ENCODE results near the gene GATAD1. TPM values are rescaled to one million over a fixed set of nuclear protein-coding genes. Genes with fewer than 3 reads are reported as not detected.
"Not testable (repeated sequence)": the region's sequence is repeated elsewhere in the genome, so short reads cannot be mapped to it uniquely, and the experiment has no call there.

Gene GATAD1
- total and polyA plus RNA-seq, 7 donors: 14.8 to 57.1 (median 26.5) TPM

- H3K27ac ChIP-seq: no peak overlapping the region
- 79 to 84% methylated on average over 6 of the region's 6 CpGs for WGBS, 2 donors
- no peaks in the 10 kb centered on the region for H3K27me3 ChIP-seq
- no peaks in the 10 kb centered on the region for H3K9me3 ChIP-seq
- DNase-seq: no peak
- H3K4me3 ChIP-seq: no peak overlapping the region
- H3K4me1 ChIP-seq: no peaks in the 10 kb centered on the region
- no peaks in the 10 kb centered on the region for H3K36me3 ChIP-seq
- TF ChIP-seq EP300 (IDR thresholded peaks at IDR 0.05): no peak
- TF ChIP-seq POLR2AphosphoS5 (IDR thresholded peaks at IDR 0.05): no peak
- TF ChIP-seq CTCF (IDR thresholded peaks at IDR 0.05): no peak
- intact Hi-C loops (cut with DNase I): no loop called here
These were observed 9.3 kb upstream of the GATAD1 start for GRCh38 chr7:92437956-92438491.

GRCh38 chr7:92442720-92443119 lies 4.6 kb upstream of the GATAD1 start:
- H3K4me1 ChIP-seq; H3K27ac ChIP-seq; DNase-seq; H3K36me3 ChIP-seq; H3K9me3 ChIP-seq; H3K4me3 ChIP-seq; intact Hi-C loops (cut with DNase I); H3K27me3 ChIP-seq: not testable (repeated sequence)
- WGBS, 2 donors: 84 to 86% methylated on average over 2 of the region's 2 CpGs

GRCh38 chr7:92446869-92447344 lies 375 bp upstream of the GATAD1 start:
- intact Hi-C loops (cut with DNase I): loop anchor here (1.0 to 5.0 kb wide), 4 partner anchors 23 to 1185 kb away; partner anchors contain the start of genes CYP51A1, FZD1 and LRRD1
- Histone ChIP-seq H3K36me3 (peaks cover 5 to 22% (median 12%) of the 10 kb centered on the region in 4 donors), H3K27ac (peak overlapping the region; percentile 93 to 99 (median 97)), H3K4me1 (peaks cover 0 to 11% (median 8%) of the 10 kb centered on the region in 4 donors), H3K4me3 (peak overlapping the region; percentile 93 to 97 (median 94)), H3K27me3 (no peaks in the 10 kb centered on the region), H3K9me3 (no peaks in the 10 kb centered on the region)
- TF ChIP-seq POLR2AphosphoS5 (IDR thresholded peaks at IDR 0.05): no peak
- TF ChIP-seq CTCF (IDR thresholded peaks at IDR 0.05): peak in 1 of 4 experiments; percentile 91
- no peak for TF ChIP-seq POLR2A (IDR thresholded peaks at IDR 0.05)
- no peak for TF ChIP-seq EP300 (IDR thresholded peaks at IDR 0.05)
- WGBS, 2 donors: 55% methylated on average over 21 of the region's 21 CpGs
- DNase-seq: peak; percentile 63

- DNase-seq: peak; percentile 74
- intact Hi-C loops (cut with DNase I): loop anchor here (2.0 to 5.0 kb wide), 4 partner anchors 201 to 1186 kb away; partner anchors contain the start of genes CYP51A1, FZD1 and LRRD1
- TF ChIP-seq EP300 (IDR thresholded peaks at IDR 0.05): no peak
- peak in 1 of 4 experiments; percentile 18 for TF ChIP-seq CTCF (IDR thresholded peaks at IDR 0.05)
- peak in 1 of 4 donors; percentile 17 for TF ChIP-seq POLR2AphosphoS5 (IDR thresholded peaks at IDR 0.05)
- no peak for TF ChIP-seq POLR2A (IDR thresholded peaks at IDR 0.05)
- H3K9me3 ChIP-seq: no peaks in the 10 kb centered on the region
- WGBS, 2 donors: 0 to 1% methylated on average over 11 of the region's 11 CpGs
- peak overlapping the region; percentile 93 to 97 (median 94) for H3K4me3 ChIP-seq
- H3K27ac ChIP-seq: peak overlapping the region; percentile 93 to 99 (median 97)
- peaks cover 0 to 11% (median 8%) of the 10 kb centered on the region in 4 donors for H3K4me1 ChIP-seq
- H3K27me3 ChIP-seq: no peaks in the 10 kb centered on the region
- H3K36me3 ChIP-seq: peaks cover 6 to 36% (median 17%) of the 10 kb centered on the region in 4 donors
These were observed 994 bp downstream of the GATAD1 start for GRCh38 chr7:92448205-92448747.

GRCh38 chr7:92451645-92452044 lies 4.4 kb downstream of the GATAD1 start:
- peaks cover 10 to 70% (median 33%) of the 10 kb centered on the region in 4 donors for H3K36me3 ChIP-seq
- peaks cover 0 to 11% (median 8%) of the 10 kb centered on the region in 4 donors for H3K4me1 ChIP-seq
- 96 to 97% methylated on average over 2 of the region's 2 CpGs for WGBS, 2 donors
- TF ChIP-seq EP300 (IDR thresholded peaks at IDR 0.05): no peak
- TF ChIP-seq CTCF (IDR thresholded peaks at IDR 0.05): no peak
- TF ChIP-seq POLR2AphosphoS5 (IDR thresholded peaks at IDR 0.05): no peak
- TF ChIP-seq POLR2A (IDR thresholded peaks at IDR 0.05): no peak
- DNase-seq: no peak
- no peak overlapping the region for H3K27ac ChIP-seq
- intact Hi-C loops (cut with DNase I): no loop called here
- H3K9me3 ChIP-seq: no peaks in the 10 kb centered on the region
- H3K27me3 ChIP-seq: no peaks in the 10 kb centered on the region
- H3K4me3 ChIP-seq: no peak overlapping the region
